Tibial nerve (tissue), 3 donors: Measurements from ENCODE around the gene SAPCD2.

Source experiments
- EP300 ChIP-seq, 2 donors: sonication (generic); formaldehyde crosslinking; IDR thresholded peaks; one replicate each; pipeline ENCODE4 v1.6.1; 2017; ENCODE audit warnings: antibody characterized with exemption in 2 of 2, mild to moderate bottlenecking in 1 of 2
- POLR2A ChIP-seq, 2 donors: fragments of 450-650 bp; IDR thresholded peaks; one replicate each; pipeline ENCODE4 v1.6.1; 2017; ENCODE audit warnings: antibody characterized with exemption in 2 of 2, mild to moderate bottlenecking in 2 of 2, moderate library complexity in 2 of 2

DNA sequence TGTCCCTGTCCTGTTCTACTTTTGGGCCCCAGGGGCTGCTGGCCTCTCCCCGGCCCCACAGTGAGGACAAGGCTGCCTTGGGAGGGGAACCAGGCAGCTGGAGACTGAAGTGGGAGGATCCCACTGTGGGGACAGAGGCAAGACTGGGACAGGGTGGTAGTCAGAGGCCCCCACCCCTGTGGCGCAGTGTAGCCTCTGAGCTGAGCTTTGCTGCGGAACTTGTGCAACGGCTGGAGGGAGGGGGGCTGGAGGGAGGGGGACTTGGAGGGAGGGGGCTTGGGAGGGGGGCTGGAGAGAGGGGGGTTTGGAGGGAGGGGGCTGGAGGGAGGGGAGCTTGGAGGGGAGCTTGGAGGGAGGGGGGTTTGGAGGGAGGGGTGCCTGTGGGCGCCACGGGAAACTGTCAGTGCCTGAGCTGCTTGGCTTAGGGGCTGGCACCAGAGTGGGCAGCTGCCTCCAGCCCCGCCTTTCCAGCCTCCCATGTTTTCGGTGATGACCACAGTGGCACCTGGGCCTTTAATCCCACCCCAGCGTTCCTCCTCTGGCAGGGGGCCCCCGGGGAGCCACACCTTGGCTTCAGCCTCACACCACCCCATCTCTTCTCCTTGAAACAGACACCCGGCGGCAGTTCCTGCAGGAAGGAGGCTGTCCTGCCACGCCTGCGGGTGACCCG, 36.2 kb downstream of the SAPCD2 start:
- no peak for TF ChIP-seq POLR2A (IDR thresholded peaks at IDR 0.05)
- TF ChIP-seq EP300 (IDR thresholded peaks at IDR 0.05), result no peak
